HEK293 (cell line): Measurements from ENCODE around the gene TMEM14A.

ENCODE experiments used
- ATF2 ChIP-seq: fragments of 450-650 bp; formaldehyde crosslinking; IDR thresholded peaks from 2 replicates; pipeline ENCODE4 v1.5.1; 2016; ENCODE audit warnings: missing biosample characterization, missing genetic modification characterization, low read depth
- CTCF ChIP-seq: fragments of 450-650 bp; formaldehyde crosslinking; IDR thresholded peaks from 2 replicates; pipeline ENCODE4 v1.5.1; 2016; ENCODE audit warnings: missing biosample characterization, missing genetic modification characterization
- ELK4 ChIP-seq: IDR thresholded peaks from 2 replicates; pipeline ENCODE4 v1.6.1; 2011; ENCODE audit warnings: mild to moderate bottlenecking, low read depth, low read length, borderline replicate concordance
- WT1 ChIP-seq: fragments of 450-650 bp; formaldehyde crosslinking; IDR thresholded peaks from 2 replicates; pipeline ENCODE4 v1.5.1; 2016; ENCODE audit warnings: missing biosample characterization, missing genetic modification characterization
- YY1 ChIP-seq: fragments of 450-650 bp; formaldehyde crosslinking; IDR thresholded peaks from 2 replicates; pipeline ENCODE4 v1.5.1; 2018; ENCODE audit warnings: missing biosample characterization, missing genetic modification characterization
- ZBTB21 ChIP-seq: fragments of 450-650 bp; formaldehyde crosslinking; IDR thresholded peaks from 2 replicates; pipeline ENCODE4 v1.5.1; 2017; ENCODE audit warnings: missing biosample characterization, missing genetic modification characterization
- ZNF311 ChIP-seq: fragments of 450-650 bp; formaldehyde crosslinking; IDR thresholded peaks from 2 replicates; pipeline ENCODE4 v1.5.1; 2017; ENCODE audit warnings: missing biosample characterization, missing genetic modification characterization, borderline replicate concordance
- ZNF362 ChIP-seq: fragments of 450-650 bp; formaldehyde crosslinking; IDR thresholded peaks from 2 replicates; pipeline ENCODE4 v1.5.1; 2016; ENCODE audit warnings: missing biosample characterization, missing genetic modification characterization
- ZNF501 ChIP-seq: fragments of 450-650 bp; formaldehyde crosslinking; IDR thresholded peaks from 2 replicates; pipeline ENCODE4 v1.5.1; 2016; ENCODE audit warnings: missing biosample characterization, missing genetic modification characterization
- ZNF623 ChIP-seq: fragments of 450-650 bp; formaldehyde crosslinking; IDR thresholded peaks from 2 replicates; pipeline ENCODE4 v1.5.1; 2016; ENCODE audit warnings: missing biosample characterization, missing genetic modification characterization

GRCh38 chr6:52661551-52661950 lies 9.4 kb upstream of the TMEM14A start:
- no peak for TF ChIP-seq ZNF311 (tag by site-specific recombination)
- no peak for TF ChIP-seq CTCF
- TF ChIP-seq WT1: no peak
- no peak for TF ChIP-seq ZNF362 (tag by site-specific recombination)
- TF ChIP-seq YY1 (tag by site-specific recombination): no peak
- TF ChIP-seq ZBTB21 (tag by site-specific recombination): no peak
- TF ChIP-seq ZNF623 (tag by site-specific recombination): no peak
- TF ChIP-seq ELK4: no peak
- no peak for TF ChIP-seq ATF2 (tag by site-specific recombination)
- no peak for TF ChIP-seq ZNF501 (tag by site-specific recombination)
